Measurements from ENCODE around the gene PIGT.
A peak's percentile ranks its signal among the peaks of the same experiment; 100 is the strongest.
"Not testable (repeated sequence)": the region's sequence is repeated elsewhere in the genome, so short reads cannot be mapped to it uniquely, and the experiment has no call there.

PIGT gene

GRCh38 chr20:45467172-45467571, 51.2 kb downstream of the PIGT start:
- no peak for DNase-seq

- peak; percentile 76 for DNase-seq
These were observed 51.9 kb downstream of the PIGT start for GRCh38 chr20:45467861-45468260.

- DNase-seq = peak; percentile 53
These were observed 53.7 kb downstream of the PIGT start, which contains the start of gene WFDC2 for GRCh38 chr20:45469336-45470261. Gene WFDC2, plus strand, starts transcription at chr20:45469753. Its CDS starts 29 bp downstream, at chr20:45469782.

GRCh38 chr20:45470262-45470931, 54.5 kb downstream of the PIGT start:
- peak; percentile 62 for DNase-seq

DNA sequence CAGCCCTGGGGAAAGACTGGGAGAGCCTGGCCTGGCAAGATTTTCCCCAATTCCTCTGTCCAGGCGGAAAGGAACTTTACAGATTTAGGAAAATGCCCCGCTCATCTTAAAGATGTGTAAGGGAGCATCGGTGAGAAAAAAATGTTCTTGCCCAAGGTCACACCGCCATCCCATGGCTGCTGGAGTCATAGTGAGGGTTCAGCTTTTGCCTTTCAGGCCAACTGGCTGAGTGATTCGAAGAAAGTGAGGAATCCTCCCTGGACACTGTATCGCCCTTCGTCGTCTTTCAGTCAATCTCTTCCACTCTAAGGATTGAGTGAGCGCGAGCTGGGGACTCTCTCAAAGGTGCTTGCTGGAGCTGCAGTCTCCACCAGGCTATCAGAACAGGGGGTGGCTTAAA, 55.0 kb downstream of the PIGT start:
- no peak for DNase-seq

DNA sequence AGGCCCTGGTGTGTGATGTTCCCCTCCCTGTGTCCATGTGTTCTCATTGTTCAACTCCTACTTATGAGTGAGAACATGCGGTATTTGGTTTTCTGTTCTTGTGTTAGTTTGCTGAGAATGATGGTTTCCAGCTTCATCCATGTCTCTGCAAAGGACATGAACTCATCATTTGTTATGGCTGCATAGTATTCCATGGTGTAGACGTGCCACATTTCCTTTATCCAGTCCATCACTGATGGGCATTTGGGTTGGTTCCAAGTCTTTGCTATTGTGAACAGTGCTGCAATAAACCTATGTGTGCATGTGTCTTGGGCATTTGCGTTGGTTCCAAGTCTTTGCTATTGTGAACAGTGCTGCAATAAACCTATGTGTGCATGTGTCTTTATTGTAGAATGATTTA, 56.3 kb downstream of the PIGT start:
- DNase-seq = not testable (repeated sequence)
